ENCODE data around the gene SH3D19.

Gene SH3D19

DNA sequence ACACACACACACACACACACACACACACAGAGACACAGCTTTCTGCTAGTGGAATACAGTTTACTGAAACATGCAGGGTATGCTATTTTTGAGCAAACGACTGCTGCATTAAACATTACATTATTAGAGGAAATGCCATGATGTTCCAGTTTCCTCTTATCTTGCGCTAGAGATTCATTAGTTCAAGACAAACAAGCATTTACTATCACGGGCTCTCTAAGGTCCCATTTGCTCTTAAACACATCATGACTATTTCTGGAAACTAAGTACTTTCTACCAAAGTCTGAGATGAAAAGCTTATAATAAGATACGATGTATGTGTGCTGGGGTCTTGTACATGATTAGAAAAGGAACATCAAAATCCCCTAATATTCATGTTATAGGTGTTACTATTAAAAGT lies 177.1 kb downstream of the SH3D19 start:
- Histone ChIP-seq H3K4me3 (ENCODE audit: insufficient read depth, low read length, poor library complexity, severe bottlenecking) (no peak overlapping the region), H3K36me3 (ENCODE audit: low read length) (no peaks in the 10 kb centered on the region), H3K4me2 (ENCODE audit: low read depth, low read length, poor library complexity, severe bottlenecking) (no peak overlapping the region), H3K9me2 (replicated peaks; ENCODE audit: insufficient read depth, low read length) (no peaks in the 10 kb centered on the region), H3K27me3 (ENCODE audit: low read length) (no peaks in the 10 kb centered on the region), H2AFZ (ENCODE audit: low read depth, low read length, severe bottlenecking) (no peak overlapping the region), H3K27ac (ENCODE audit: low read depth, low read length) (no peak overlapping the region), H4K20me1 (ENCODE audit: low read depth, low read length) (no peaks in the 10 kb centered on the region), H3K9me3 (ENCODE audit: insufficient read depth, low read length) (no peaks in the 10 kb centered on the region), H3K79me2 (ENCODE audit: insufficient read depth, low read length) (no peaks in the 10 kb centered on the region), H3K9ac (ENCODE audit: low read length) (no peak overlapping the region), H3F3A (ENCODE audit: insufficient read depth) (no peaks in the 10 kb centered on the region)
- TF ChIP-seq EZH2phosphoT487 (conservative IDR thresholded peaks at IDR 0.05; ENCODE audit: low read length): no peak
- TF ChIP-seq, protein P1, sequence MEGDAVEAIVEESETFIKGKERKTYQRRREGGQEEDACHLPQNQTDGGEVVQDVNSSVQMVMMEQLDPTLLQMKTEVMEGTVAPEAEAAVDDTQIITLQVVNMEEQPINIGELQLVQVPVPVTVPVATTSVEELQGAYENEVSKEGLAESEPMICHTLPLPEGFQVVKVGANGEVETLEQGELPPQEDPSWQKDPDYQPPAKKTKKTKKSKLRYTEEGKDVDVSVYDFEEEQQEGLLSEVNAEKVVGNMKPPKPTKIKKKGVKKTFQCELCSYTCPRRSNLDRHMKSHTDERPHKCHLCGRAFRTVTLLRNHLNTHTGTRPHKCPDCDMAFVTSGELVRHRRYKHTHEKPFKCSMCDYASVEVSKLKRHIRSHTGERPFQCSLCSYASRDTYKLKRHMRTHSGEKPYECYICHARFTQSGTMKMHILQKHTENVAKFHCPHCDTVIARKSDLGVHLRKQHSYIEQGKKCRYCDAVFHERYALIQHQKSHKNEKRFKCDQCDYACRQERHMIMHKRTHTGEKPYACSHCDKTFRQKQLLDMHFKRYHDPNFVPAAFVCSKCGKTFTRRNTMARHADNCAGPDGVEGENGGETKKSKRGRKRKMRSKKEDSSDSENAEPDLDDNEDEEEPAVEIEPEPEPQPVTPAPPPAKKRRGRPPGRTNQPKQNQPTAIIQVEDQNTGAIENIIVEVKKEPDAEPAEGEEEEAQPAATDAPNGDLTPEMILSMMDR (IDR thresholded peaks at IDR 0.05; ENCODE audit: insufficient read depth, low read length, poor library complexity, severe bottlenecking): no peak

DNA sequence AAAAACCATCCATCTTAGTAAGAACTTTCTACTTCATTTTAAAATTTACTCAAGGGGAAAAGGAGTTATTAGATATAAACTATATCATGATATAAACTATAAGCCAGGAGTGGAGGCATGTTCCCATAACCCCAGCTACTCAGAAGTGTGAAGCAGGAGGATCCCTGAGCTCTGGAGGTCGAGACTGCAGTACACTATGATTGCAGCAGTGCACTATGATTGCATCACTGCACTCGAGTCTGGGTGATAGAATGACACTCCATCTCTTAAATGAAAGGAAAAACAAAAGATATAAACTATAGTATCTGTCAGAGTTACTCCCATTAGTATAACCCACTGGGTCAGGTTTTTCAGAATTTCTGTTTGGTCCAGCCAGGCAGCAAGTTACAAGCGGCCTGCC lies 178.4 kb downstream of the SH3D19 start:
- Histone ChIP-seq H3K36me3 (ENCODE audit: low read length) (no peaks in the 10 kb centered on the region), H3K27me3 (ENCODE audit: low read length) (no peaks in the 10 kb centered on the region), H3F3A (ENCODE audit: insufficient read depth) (no peaks in the 10 kb centered on the region), H3K27ac (ENCODE audit: low read depth, low read length) (no peak overlapping the region), H3K4me2 (ENCODE audit: low read depth, low read length, poor library complexity, severe bottlenecking) (no peak overlapping the region), H4K20me1 (ENCODE audit: low read depth, low read length) (no peaks in the 10 kb centered on the region), H2AFZ (ENCODE audit: low read depth, low read length, severe bottlenecking) (no peak overlapping the region), H3K9me2 (replicated peaks; ENCODE audit: insufficient read depth, low read length) (no peaks in the 10 kb centered on the region), H3K79me2 (ENCODE audit: insufficient read depth, low read length) (no peaks in the 10 kb centered on the region), H3K4me3 (ENCODE audit: insufficient read depth, low read length, poor library complexity, severe bottlenecking) (no peak overlapping the region), H3K9me3 (ENCODE audit: insufficient read depth, low read length) (no peaks in the 10 kb centered on the region), H3K9ac (ENCODE audit: low read length) (no peak overlapping the region)
- TF ChIP-seq EZH2phosphoT487 (conservative IDR thresholded peaks at IDR 0.05; ENCODE audit: low read length): no peak
- TF ChIP-seq, protein P1 (IDR thresholded peaks at IDR 0.05; ENCODE audit: insufficient read depth, low read length, poor library complexity, severe bottlenecking): no peak

DNA sequence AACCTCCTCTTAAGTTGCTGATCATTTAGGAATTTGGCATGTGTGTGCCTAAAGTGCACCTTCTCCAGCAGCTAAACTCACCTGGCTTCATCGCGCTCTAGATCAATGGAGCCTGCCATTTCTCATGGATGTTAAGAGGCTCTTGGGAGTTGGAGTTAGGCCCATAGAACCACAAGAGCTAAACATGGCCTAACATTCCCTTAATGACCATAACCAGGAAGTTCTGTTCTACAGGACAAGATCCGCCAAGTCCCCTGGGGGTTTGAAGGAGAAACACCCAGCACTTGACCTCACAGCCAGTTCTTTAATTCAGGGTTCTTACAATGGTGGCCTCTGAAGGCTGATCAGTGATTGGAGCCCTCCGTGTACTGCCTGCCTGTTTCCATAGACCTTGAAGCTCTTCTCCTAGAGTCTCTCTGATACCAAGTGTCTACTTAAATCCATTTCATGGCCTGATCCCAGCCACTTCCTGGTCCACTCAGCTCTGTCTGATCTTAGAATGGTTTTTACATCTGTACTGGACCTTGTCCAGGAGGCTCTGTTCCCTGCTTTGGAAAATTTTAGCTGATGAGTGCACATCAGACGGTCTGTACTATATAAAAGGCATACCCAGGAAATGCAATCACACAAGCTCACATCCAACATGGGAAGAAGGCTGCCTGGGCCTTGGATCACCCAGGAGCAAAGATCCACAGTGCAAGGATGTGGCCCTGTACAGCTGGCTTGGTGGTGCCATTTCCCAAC lies 180.9 kb downstream of the SH3D19 start:
- H3K36me3 ChIP-seq (ENCODE audit: low read length): no peaks in the 10 kb centered on the region
- H4K20me1 ChIP-seq (ENCODE audit: low read depth, low read length): no peaks in the 10 kb centered on the region
- no peak overlapping the region for H3K4me2 ChIP-seq (ENCODE audit: low read depth, low read length, poor library complexity, severe bottlenecking)
- H3K4me3 ChIP-seq (ENCODE audit: insufficient read depth, low read length, poor library complexity, severe bottlenecking): no peak overlapping the region
- no peaks in the 10 kb centered on the region for H3F3A ChIP-seq (ENCODE audit: insufficient read depth)
- TF ChIP-seq, protein P1 (IDR thresholded peaks at IDR 0.05; ENCODE audit: insufficient read depth, low read length, poor library complexity, severe bottlenecking): no peak
- TF ChIP-seq EZH2phosphoT487 (conservative IDR thresholded peaks at IDR 0.05; ENCODE audit: low read length): no peak
- H2AFZ ChIP-seq (ENCODE audit: low read depth, low read length, severe bottlenecking): no peak overlapping the region
- H3K9me2 ChIP-seq (replicated peaks; ENCODE audit: insufficient read depth, low read length): no peaks in the 10 kb centered on the region
- no peaks in the 10 kb centered on the region for H3K27me3 ChIP-seq (ENCODE audit: low read length)
- no peaks in the 10 kb centered on the region for H3K9me3 ChIP-seq (ENCODE audit: insufficient read depth, low read length)
- H3K79me2 ChIP-seq (ENCODE audit: insufficient read depth, low read length): no peaks in the 10 kb centered on the region
- no peak overlapping the region for H3K9ac ChIP-seq (ENCODE audit: low read length)
- H3K27ac ChIP-seq (ENCODE audit: low read depth, low read length): no peak overlapping the region
